ENCODE results near the gene CPLX1. TPM values are rescaled to one million over a fixed set of nuclear protein-coding genes. Genes with fewer than 3 reads are reported as not detected.
"Not testable (repeated sequence)": the region's sequence is repeated elsewhere in the genome, so short reads cannot be mapped to it uniquely, and the experiment has no call there.

Gene CPLX1
- total RNA-seq, 2 experiments from 2014 or later: 0.37 to 0.48 TPM

GRCh38 chr4:788636-789297, 37.2 kb downstream of the CPLX1 start:
- H3K27me3 Mint-ChIP-seq (ENCODE audit: low read depth): peaks cover 38% of the 10 kb centered on the region
- no peaks in the 10 kb centered on the region for H3K36me3 Mint-ChIP-seq (ENCODE audit: low read depth)
- no peak overlapping the region for H3K27ac Mint-ChIP-seq
- DNase-seq: no peak
- CTCF ChIA-PET: no interaction called here
- no peak overlapping the region for H3K4me3 Mint-ChIP-seq
- peaks cover 19% of the 10 kb centered on the region for H3K4me1 Mint-ChIP-seq (ENCODE audit: low read depth)
- intact Hi-C loops (cut with micrococcal nuclease): no loop called here
- H3K9me3 Mint-ChIP-seq: no peaks in the 10 kb centered on the region

GRCh38 chr4:788006-788635, 37.8 kb downstream of the CPLX1 start:
- intact Hi-C loops (cut with micrococcal nuclease): no loop called here
- Mint-ChIP-seq H3K4me1 (ENCODE audit: low read depth) (peaks cover 18% of the 10 kb centered on the region), H3K9me3 (no peaks in the 10 kb centered on the region), H3K27ac (no peak overlapping the region), H3K27me3 (ENCODE audit: low read depth) (peaks cover 33% of the 10 kb centered on the region), H3K4me3 (no peak overlapping the region), H3K36me3 (ENCODE audit: low read depth) (no peaks in the 10 kb centered on the region)
- CTCF ChIA-PET: no interaction called here
- DNase-seq: no peak

GRCh38 chr4:787561-787981, 38.4 kb downstream of the CPLX1 start:
- no peaks in the 10 kb centered on the region for H3K9me3 Mint-ChIP-seq
- H3K27ac Mint-ChIP-seq: no peak overlapping the region
- peaks cover 28% of the 10 kb centered on the region for H3K27me3 Mint-ChIP-seq (ENCODE audit: low read depth)
- intact Hi-C loops (cut with micrococcal nuclease): no loop called here
- DNase-seq: no peak
- no peak overlapping the region for H3K4me3 Mint-ChIP-seq
- H3K4me1 Mint-ChIP-seq (ENCODE audit: low read depth): peaks cover 14% of the 10 kb centered on the region
- H3K36me3 Mint-ChIP-seq (ENCODE audit: low read depth): no peaks in the 10 kb centered on the region
- CTCF ChIA-PET: no interaction called here

- Mint-ChIP-seq H3K4me1 (ENCODE audit: low read depth) (peaks cover 18% of the 10 kb centered on the region), H3K27me3 (ENCODE audit: low read depth) (peaks cover 26% of the 10 kb centered on the region), H3K9me3 (no peaks in the 10 kb centered on the region), H3K4me3 (no peak overlapping the region), H3K27ac (no peak overlapping the region), H3K36me3 (ENCODE audit: low read depth) (no peaks in the 10 kb centered on the region)
- no peak for DNase-seq
- CTCF ChIA-PET: no interaction called here
- intact Hi-C loops (cut with micrococcal nuclease): no loop called here
These were observed 39.0 kb downstream of the CPLX1 start for GRCh38 chr4:786861-787300.

- intact Hi-C loops (cut with micrococcal nuclease): no loop called here
- Mint-ChIP-seq H3K9me3 (no peaks in the 10 kb centered on the region), H3K4me1 (ENCODE audit: low read depth) (peaks cover 18% of the 10 kb centered on the region), H3K36me3 (ENCODE audit: low read depth) (no peaks in the 10 kb centered on the region), H3K27me3 (ENCODE audit: low read depth) (peaks cover 26% of the 10 kb centered on the region), H3K4me3 (no peak overlapping the region), H3K27ac (no peak overlapping the region)
- DNase-seq: no peak
- CTCF ChIA-PET: no interaction called here
These were observed 39.7 kb downstream of the CPLX1 start for GRCh38 chr4:786074-786741.

- intact Hi-C loops (cut with micrococcal nuclease): no loop called here
- CTCF ChIA-PET: no interaction called here
- Mint-ChIP-seq H3K4me1 (ENCODE audit: low read depth) (peaks cover 21% of the 10 kb centered on the region), H3K4me3 (peak overlapping the region; percentile 29), H3K36me3 (ENCODE audit: low read depth) (peaks cover 2% of the 10 kb centered on the region), H3K9me3 (no peaks in the 10 kb centered on the region), H3K27ac (no peak overlapping the region), H3K27me3 (ENCODE audit: low read depth) (peaks cover 21% of the 10 kb centered on the region)
- no peak for DNase-seq
These were observed 40.4 kb downstream of the CPLX1 start for GRCh38 chr4:785332-786073.

GRCh38 chr4:784401-785331, 41.3 kb downstream of the CPLX1 start:
- intact Hi-C loops (cut with micrococcal nuclease): loop anchor here (5.0 kb wide), 3 partner anchors 93 to 662 kb away; partner anchors contain the start of genes UVSSA and ZNF718
- DNase-seq: no peak
- peaks cover 10% of the 10 kb centered on the region for H3K36me3 Mint-ChIP-seq (ENCODE audit: low read depth)
- H3K27ac Mint-ChIP-seq: no peak overlapping the region
- no peaks in the 10 kb centered on the region for H3K9me3 Mint-ChIP-seq
- peaks cover 20% of the 10 kb centered on the region for H3K27me3 Mint-ChIP-seq (ENCODE audit: low read depth)
- CTCF ChIA-PET: interaction anchor here (1.2 kb wide), 1 partner anchor 42 kb away, joined by 3 read pairs; no protein-coding TSS in a partner anchor
- peaks cover 29% of the 10 kb centered on the region for H3K4me1 Mint-ChIP-seq (ENCODE audit: low read depth)
- no peak overlapping the region for H3K4me3 Mint-ChIP-seq

- intact Hi-C loops (cut with micrococcal nuclease): loop anchor here (1.0 to 5.0 kb wide), 11 partner anchors 76 to 659 kb away; partner anchors contain the start of genes ATP5ME, DGKQ, FGFRL1 and GAK
- Mint-ChIP-seq H3K9me3 (no peaks in the 10 kb centered on the region), H3K27me3 (ENCODE audit: low read depth) (peaks cover 16% of the 10 kb centered on the region), H3K36me3 (ENCODE audit: low read depth) (peaks cover 35% of the 10 kb centered on the region), H3K27ac (peak overlapping the region; percentile 87), H3K4me1 (ENCODE audit: low read depth) (peaks cover 55% of the 10 kb centered on the region), H3K4me3 (peak overlapping the region; percentile 83)
- peak; percentile 99 for DNase-seq
- CTCF ChIA-PET: interaction anchor here (1.5 kb wide), 1 partner anchor 11 kb away, joined by 3 read pairs; no protein-coding TSS in a partner anchor
These were observed 44.3 kb downstream of the CPLX1 start for GRCh38 chr4:781493-782216.

GRCh38 chr4:780716-781492, 45.0 kb downstream of the CPLX1 start:
- CTCF ChIA-PET: interaction anchor here (1.5 kb wide), 1 partner anchor 12 kb away, joined by 3 read pairs; no protein-coding TSS in a partner anchor
- Mint-ChIP-seq H3K27me3 (ENCODE audit: low read depth) (peaks cover 16% of the 10 kb centered on the region), H3K4me3 (peak overlapping the region; percentile 83), H3K36me3 (ENCODE audit: low read depth) (peaks cover 39% of the 10 kb centered on the region), H3K4me1 (ENCODE audit: low read depth) (peaks cover 61% of the 10 kb centered on the region), H3K9me3 (no peaks in the 10 kb centered on the region), H3K27ac (peak overlapping the region; percentile 87)
- DNase-seq: no peak
- intact Hi-C loops (cut with micrococcal nuclease): loop anchor here (1.0 to 5.0 kb wide), 5 partner anchors 96 to 659 kb away; partner anchors contain the start of genes DGKQ, GAK, TMEM175 and UVSSA

GRCh38 chr4:780255-780654, 45.7 kb downstream of the CPLX1 start:
- H3K27me3 Mint-ChIP-seq (ENCODE audit: low read depth): peaks cover 12% of the 10 kb centered on the region
- H3K36me3 Mint-ChIP-seq (ENCODE audit: low read depth): peaks cover 46% of the 10 kb centered on the region
- intact Hi-C loops (cut with micrococcal nuclease): loop anchor here (5.0 kb wide), 3 partner anchors 97 to 658 kb away; partner anchors contain the start of genes UVSSA and ZNF718
- DNase-seq, H3K9me3 Mint-ChIP-seq, CTCF ChIA-PET: not testable (repeated sequence)
- peaks cover 63% of the 10 kb centered on the region for H3K4me1 Mint-ChIP-seq (ENCODE audit: low read depth)
- H3K4me3 Mint-ChIP-seq: peak overlapping the region; percentile 83
- peak overlapping the region; percentile 71 for H3K27ac Mint-ChIP-seq

Measured in activated naive CD4-positive, alpha-beta T cell treated with anti-CD3 and anti-CD28 coated beads for 36 hours (primary cell).